GM12878 (cell line): ENCODE measurements around the gene DOCK9. TPM values are rescaled to one million over a fixed set of nuclear protein-coding genes. Genes with fewer than 3 reads are reported as not detected.
A peak's percentile ranks its signal among the peaks of the same experiment; 100 is the strongest.

Experiments
- ATAC-seq: fragments of 200-7000 bp; cut with Tn5 transposase; 3 replicates; pipeline ENCODE4 v1.9.1; 2020; ENCODE audit warnings: mild to moderate bottlenecking, moderate library complexity
- BruUV-seq: library from RNA; stranded (reverse); fragments of 400-500 nt; replicated peaks from 2 replicates; lab custom pipeline; 2021; lab: Mats Ljungman, UMichigan
- CTCF ChIA-PET: fragments of 300-600 bp; sonication (Branson Sonifier 250); formaldehyde crosslinking; extraction: SDS; loops from one replicate; lab custom pipeline; 2021; ENCODE audit warnings: inconsistent platforms; lab: Yijun Ruan, JAX
- POLR2A ChIA-PET: fragments of 350-600 bp; formaldehyde crosslinking; extraction: SDS; loops from one replicate; lab custom pipeline; 2021; ENCODE audit warnings: inconsistent platforms; lab: Charles Lee
- RAD21 ChIA-PET: fragments of 300-600 bp; sonication (Branson Sonifier 250); formaldehyde crosslinking; loops from one replicate; lab custom pipeline; 2023; ENCODE audit warnings: antibody characterized with exemption; ENCODE audit not compliant: unreplicated experiment; lab: Charles Lee
- SMC1A ChIA-PET: fragments of 300-600 bp; sonication (Branson Sonifier 250); formaldehyde crosslinking; loops from one replicate; lab custom pipeline; 2023; ENCODE audit not compliant: unreplicated experiment, uncharacterized antibody; lab: Charles Lee
- DNase-seq: peaks from one replicate; pipeline ENCODE4 v3.0.0-alpha.2; 2011; ENCODE audit warnings: low read depth, low spot score
- FAIRE-seq: peaks from 3 replicates; lab custom pipeline; 2011; peaks lifted over from hg19 to GRCh38; lab: Jason Lieb, UNC
- H2AFZ ChIP-seq: 2 replicates; pipeline ENCODE4 v1.6.0; 2011; ENCODE audit warnings: low read depth, low read length, control low read depth; ENCODE audit not compliant: control insufficient read depth
- H3K27ac ChIP-seq: 2 replicates; pipeline ENCODE4 v1.5.1; 2011; ENCODE audit warnings: control low read depth; ENCODE audit not compliant: control insufficient read depth, insufficient read depth
- H3K27me3 ChIP-seq, 2 experiments: replicated peaks in 1 of 2; 2 replicates each; pipeline versions ENCODE4 v1.6.0 to v1.6.1; 2011; ENCODE audit warnings: low read length in 1 of 2; ENCODE audit not compliant: control insufficient read depth in 2 of 2, insufficient read depth in 2 of 2
- H3K36me3 ChIP-seq, 2 experiments: 2 replicates each; pipeline ENCODE4 v1.5.1; 2011; ENCODE audit warnings: low read length in 1 of 2; ENCODE audit not compliant: control insufficient read depth in 2 of 2, insufficient read depth in 2 of 2
- H3K4me1 ChIP-seq: 2 replicates; pipeline ENCODE4 v1.6.1; 2011; ENCODE audit warnings: mild to moderate bottlenecking, low read length, moderate library complexity, mixed read lengths; ENCODE audit not compliant: control insufficient read depth, insufficient read depth
- H3K4me2 ChIP-seq: 2 replicates; pipeline ENCODE4 v1.6.0; 2011; ENCODE audit warnings: control low read depth; ENCODE audit not compliant: control insufficient read depth, insufficient read depth
- H3K4me3 ChIP-seq: fragments of 200-600 bp; sonication (generic); 2 replicates; pipeline ENCODE4 v1.5.1; 2016
- H3K79me2 ChIP-seq: 2 replicates; pipeline ENCODE4 v1.6.0; 2011; ENCODE audit warnings: low read length; ENCODE audit not compliant: control insufficient read depth, insufficient read depth
- H3K9ac ChIP-seq: 2 replicates; pipeline ENCODE4 v1.8.0; 2011; ENCODE audit warnings: low read length, control low read depth, mixed read lengths; ENCODE audit not compliant: control insufficient read depth, insufficient read depth
- H3K9me3 ChIP-seq: replicated peaks from 3 replicates; pipeline ENCODE4 v1.5.1; 2011; ENCODE audit warnings: mild to moderate bottlenecking, low read length; ENCODE audit not compliant: control insufficient read depth, insufficient read depth
- H4K20me1 ChIP-seq: 2 replicates; pipeline ENCODE4 v1.6.0; 2011; ENCODE audit not compliant: control insufficient read depth, insufficient read depth
- CBFB ChIP-seq: IDR thresholded peaks from 2 replicates; pipeline ENCODE4 v1.6.1; 2016; ENCODE audit warnings: antibody characterized with exemption, low read depth
- CHD4 ChIP-seq: fragments of 200-600 bp; sonication (generic); IDR thresholded peaks from 2 replicates; pipeline ENCODE4 v1.6.1; 2016; ENCODE audit warnings: mild to moderate bottlenecking
- EED ChIP-seq: sonication (generic); IDR thresholded peaks from 2 replicates; pipeline ENCODE4 v1.6.1; 2016; ENCODE audit warnings: antibody characterized with exemption, low read depth
- EGR1 ChIP-seq, 2 experiments: IDR thresholded peaks; 1 replicate in 1 of 2; 2 replicates in 1 of 2; pipeline ENCODE4 v1.6.1; 2011 to 2012; ENCODE audit warnings: low read depth in 2 of 2, low read length in 2 of 2, borderline replicate concordance in 1 of 2, mild to moderate bottlenecking in 1 of 2, moderate library complexity in 1 of 2
- MEF2A ChIP-seq: IDR thresholded peaks from 2 replicates; pipeline ENCODE4 v1.6.1; 2011; ENCODE audit warnings: low read depth, mild to moderate bottlenecking, low read length, moderate library complexity; ENCODE audit not compliant: insufficient read depth
- MYB ChIP-seq: fragments of 150-350 bp; IDR thresholded peaks from 2 replicates; pipeline ENCODE4 v1.6.1; 2014; ENCODE audit warnings: mild to moderate bottlenecking, low read depth, low read length, borderline replicate concordance
- POLR2AphosphoS5 ChIP-seq: IDR thresholded peaks from 2 replicates; pipeline ENCODE4 v1.6.1; 2011; ENCODE audit warnings: mild to moderate bottlenecking, low read length, inconsistent platforms
- RAD21 ChIP-seq: IDR thresholded peaks from 2 replicates; pipeline ENCODE4 v1.6.1; 2011; ENCODE audit warnings: mild to moderate bottlenecking, low read depth, low read length, moderate library complexity; ENCODE audit not compliant: insufficient read depth
- YBX1 ChIP-seq: fragments of 450-650 bp; IDR thresholded peaks from 2 replicates; pipeline ENCODE4 v1.6.1; 2016; ENCODE audit warnings: antibody characterized with exemption
- YY1 ChIP-seq: IDR thresholded peaks from 2 replicates; pipeline ENCODE4 v1.6.1; 2011; ENCODE audit warnings: low read depth, mild to moderate bottlenecking, low read length
- ZNF24 ChIP-seq: fragments of 450-650 bp; IDR thresholded peaks from 2 replicates; pipeline ENCODE4 v1.6.1; 2017; ENCODE audit warnings: antibody characterized with exemption, mild to moderate bottlenecking
- WGBS: methylation state at CpG from one replicate; pipeline ENCODE4 v1.1.6; 2016; ENCODE audit warnings: low lambda C conversion rate; ENCODE audit not compliant: insufficient replicate concordance, insufficient coverage; ENCODE audit errors: missing lambda C conversion rate; 5-methylcytosine and 5-hydroxymethylcytosine counted together
- in situ Hi-C: fragments of 300-500 bp; cut with MboI; formaldehyde crosslinking; loops from 9 replicates; pipeline ENCODE4 v1.14.3; 2018; ENCODE audit warnings: mixed read lengths
- intact Hi-C: fragments of 100-400 bp; cut with micrococcal nuclease; formaldehyde crosslinking; loops from one replicate; pipeline ENCODE4 v1.14.2; 2022; ENCODE audit not compliant: unreplicated experiment
- polyA plus RNA-seq, 11 experiments: library from polyadenylated mRNA; depleted of rRNA in 4 of 11; unstranded in 6 of 11; stranded (reverse) in 5 of 11; fragments of >200 nt; fragmentation: Nextera tagmentation in 4 of 11; fragmentation: Illumina TruSeq in 1 of 11; extraction: Ambion mirVana in 4 of 11; extraction: Trizol in 1 of 11; gene quantifications; 1 replicate in 1 of 11; 2 replicates in 10 of 11; pipeline versions ENCODE4 v1.2.1 to v1.2.3, GENCODE V29; 2011 to 2016; ENCODE audit warnings: inconsistent platforms in 2 of 11, missing spikeins in 2 of 11, low read depth in 1 of 11
- total RNA-seq, 4 experiments: library from RNA; depleted of rRNA in 3 of 4; stranded (reverse); fragments of >200 nt in 3 of 4; fragmentation: Illumina TruSeq in 1 of 4; extraction: Trizol in 1 of 4; gene quantifications; 2 replicates each; pipeline versions ENCODE4 v1.2.1 to v1.2.3, GENCODE V29; 2013 to 2021
- TF ChIP-seq, protein P1 (sequence below): IDR thresholded peaks from 2 replicates; pipeline ENCODE4 v1.6.1; 2011; ENCODE audit warnings: mild to moderate bottlenecking, low read depth, low read length, moderate library complexity; ENCODE audit not compliant: insufficient replicate concordance
- TF ChIP-seq, protein P2 (sequence below): fragments of 450-650 bp; IDR thresholded peaks from 2 replicates; pipeline ENCODE4 v1.6.1; 2016; ENCODE audit warnings: mild to moderate bottlenecking, moderate library complexity, borderline replicate concordance
- TF ChIP-seq, protein P3 (sequence below): fragments of 450-650 bp; IDR thresholded peaks from 2 replicates; pipeline ENCODE4 v1.6.1; 2018; ENCODE audit warnings: mild to moderate bottlenecking, low read depth, moderate library complexity; ENCODE audit not compliant: partially characterized antibody

The DOCK9 gene
- total and polyA plus RNA-seq, 10 of the 15 experiments (the other 5 are each of a cell fraction or from before 2014, with no cell fraction given) = 0.09 to 2.9 (median 0.74) TPM

DNA sequence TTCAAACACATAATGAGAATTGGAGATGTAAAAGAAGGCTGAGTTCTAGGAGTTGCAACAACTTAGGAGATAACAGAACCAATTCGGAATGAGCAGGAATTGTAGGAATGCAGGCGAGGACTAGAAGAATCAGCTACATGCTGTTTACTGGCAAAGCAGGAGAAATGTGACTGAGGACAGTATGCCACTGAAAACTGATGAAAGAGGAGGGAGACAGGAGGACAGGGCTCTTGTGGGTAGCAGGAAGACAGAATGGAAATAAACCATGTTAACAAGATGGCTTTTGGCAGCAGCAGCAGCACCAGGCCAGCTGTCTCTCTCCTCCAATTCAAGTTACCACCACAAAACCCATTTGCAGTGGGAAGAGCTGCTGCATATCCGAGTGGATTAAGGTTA lies 134.4 kb downstream of the DOCK9 start (continued):
- TF ChIP-seq, protein P1, sequence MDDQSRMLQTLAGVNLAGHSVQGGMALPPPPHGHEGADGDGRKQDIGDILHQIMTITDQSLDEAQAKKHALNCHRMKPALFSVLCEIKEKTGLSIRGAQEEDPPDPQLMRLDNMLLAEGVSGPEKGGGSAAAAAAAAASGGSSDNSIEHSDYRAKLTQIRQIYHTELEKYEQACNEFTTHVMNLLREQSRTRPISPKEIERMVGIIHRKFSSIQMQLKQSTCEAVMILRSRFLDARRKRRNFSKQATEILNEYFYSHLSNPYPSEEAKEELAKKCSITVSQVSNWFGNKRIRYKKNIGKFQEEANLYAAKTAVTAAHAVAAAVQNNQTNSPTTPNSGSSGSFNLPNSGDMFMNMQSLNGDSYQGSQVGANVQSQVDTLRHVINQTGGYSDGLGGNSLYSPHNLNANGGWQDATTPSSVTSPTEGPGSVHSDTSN = no peak
- TF ChIP-seq MEF2A (no peak), POLR2AphosphoS5 (no peak), YBX1 (no peak), CBFB (no peak), EGR1 (IDR thresholded peaks at IDR 0.05; ENCODE audit: borderline replicate concordance in 1 of 2, low read depth in 2 of 2, low read length in 2 of 2) (no peak), CHD4 (no peak)
- TF ChIP-seq, all 136 proteins: peak for 0

DNA sequence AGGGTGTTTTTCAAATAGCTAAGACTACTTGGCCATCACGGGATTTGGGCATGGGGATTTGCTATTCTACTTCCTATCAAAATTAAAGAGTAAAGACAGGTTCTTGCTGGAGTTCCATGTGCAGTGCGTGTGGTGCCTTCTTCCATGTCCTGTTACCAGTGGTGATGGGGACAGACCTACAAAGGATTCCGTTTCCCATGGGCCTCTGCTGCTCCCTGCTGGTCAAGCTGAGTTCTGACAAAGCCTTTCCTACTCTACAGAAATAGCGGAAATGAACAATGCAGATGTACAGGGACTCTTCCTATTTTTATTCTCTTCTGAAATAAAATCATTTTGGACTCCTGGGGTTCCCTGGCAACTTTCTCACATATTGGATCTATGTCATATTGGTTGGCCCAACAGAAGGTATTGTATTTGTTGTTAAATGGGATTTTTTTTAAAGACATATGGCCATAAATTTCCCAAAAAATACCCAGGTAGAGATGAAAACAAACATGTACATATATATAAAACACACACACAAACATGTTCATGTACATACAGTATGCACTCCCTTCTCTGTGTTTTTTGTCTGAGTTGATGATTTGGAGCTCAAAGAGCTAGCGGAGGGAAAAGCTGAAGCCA lies 134.9 kb downstream of the DOCK9 start:
- ChIA-PET SMC1A (interaction anchor here (0.7 to 2.1 kb wide), 13 partner anchors 8 to 987 kb away, joined by 3 to 9 read pairs (median 3); no protein-coding TSS in a partner anchor), CTCF (interaction anchor here (0.6 to 3.2 kb wide), 26 partner anchors 10 to 1410 kb away, joined by 3 to 27 read pairs (median 4); no protein-coding TSS in a partner anchor), RAD21 (interaction anchor here (1.0 to 3.5 kb wide), 7 partner anchors 14 to 986 kb away, joined by 3 to 16 read pairs (median 4); no protein-coding TSS in a partner anchor), POLR2A (no interaction called here)
- no peaks in the 10 kb centered on the region for H4K20me1 ChIP-seq
- no peak overlapping the region for H3K27ac ChIP-seq
- DNase-seq (peak; percentile 38), ATAC-seq (peak; percentile 93), FAIRE-seq (peak; percentile 86)
- H3K9me3 ChIP-seq = no peaks in the 10 kb centered on the region
- no peaks in the 10 kb centered on the region for H3K27me3 ChIP-seq
- WGBS = 18% methylated on average over 5 of the region's 5 CpGs
- in situ Hi-C loops = loop anchor here (10.0 kb wide), 1 partner anchor 398 kb away; no protein-coding TSS in a partner anchor
- BruUV-seq = no TSS peak
- intact Hi-C loops = loop anchor here (2.0 to 10.0 kb wide), 6 partner anchors 128 to 988 kb away; no protein-coding TSS in a partner anchor
- no peak overlapping the region for H3K4me2 ChIP-seq
- no peaks in the 10 kb centered on the region for H3K36me3 ChIP-seq
- H3K4me3 ChIP-seq = no peak overlapping the region
- H3K4me1 ChIP-seq = no peaks in the 10 kb centered on the region
- no peak overlapping the region for H2AFZ ChIP-seq
- H3K79me2 ChIP-seq = no peaks in the 10 kb centered on the region
- H3K9ac ChIP-seq = no peak overlapping the region
- TF ChIP-seq ZNF24 (no peak), YY1 (0 out of 2 replicates have a peak, but pooled peaks have one; percentile 32), RAD21 (peak; percentile 83), EED (no peak), MYB (no peak)
- TF ChIP-seq, protein P2, sequence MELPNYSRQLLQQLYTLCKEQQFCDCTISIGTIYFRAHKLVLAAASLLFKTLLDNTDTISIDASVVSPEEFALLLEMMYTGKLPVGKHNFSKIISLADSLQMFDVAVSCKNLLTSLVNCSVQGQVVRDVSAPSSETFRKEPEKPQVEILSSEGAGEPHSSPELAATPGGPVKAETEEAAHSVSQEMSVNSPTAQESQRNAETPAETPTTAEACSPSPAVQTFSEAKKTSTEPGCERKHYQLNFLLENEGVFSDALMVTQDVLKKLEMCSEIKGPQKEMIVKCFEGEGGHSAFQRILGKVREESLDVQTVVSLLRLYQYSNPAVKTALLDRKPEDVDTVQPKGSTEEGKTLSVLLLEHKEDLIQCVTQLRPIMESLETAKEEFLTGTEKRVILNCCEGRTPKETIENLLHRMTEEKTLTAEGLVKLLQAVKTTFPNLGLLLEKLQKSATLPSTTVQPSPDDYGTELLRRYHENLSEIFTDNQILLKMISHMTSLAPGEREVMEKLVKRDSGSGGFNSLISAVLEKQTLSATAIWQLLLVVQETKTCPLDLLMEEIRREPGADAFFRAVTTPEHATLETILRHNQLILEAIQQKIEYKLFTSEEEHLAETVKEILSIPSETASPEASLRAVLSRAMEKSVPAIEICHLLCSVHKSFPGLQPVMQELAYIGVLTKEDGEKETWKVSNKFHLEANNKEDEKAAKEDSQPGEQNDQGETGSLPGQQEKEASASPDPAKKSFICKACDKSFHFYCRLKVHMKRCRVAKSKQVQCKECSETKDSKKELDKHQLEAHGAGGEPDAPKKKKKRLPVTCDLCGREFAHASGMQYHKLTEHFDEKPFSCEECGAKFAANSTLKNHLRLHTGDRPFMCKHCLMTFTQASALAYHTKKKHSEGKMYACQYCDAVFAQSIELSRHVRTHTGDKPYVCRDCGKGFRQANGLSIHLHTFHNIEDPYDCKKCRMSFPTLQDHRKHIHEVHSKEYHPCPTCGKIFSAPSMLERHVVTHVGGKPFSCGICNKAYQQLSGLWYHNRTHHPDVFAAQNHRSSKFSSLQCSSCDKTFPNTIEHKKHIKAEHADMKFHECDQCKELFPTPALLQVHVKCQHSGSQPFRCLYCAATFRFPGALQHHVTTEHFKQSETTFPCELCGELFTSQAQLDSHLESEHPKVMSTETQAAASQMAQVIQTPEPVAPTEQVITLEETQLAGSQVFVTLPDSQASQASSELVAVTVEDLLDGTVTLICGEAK = no peak
- TF ChIP-seq, protein P3, sequence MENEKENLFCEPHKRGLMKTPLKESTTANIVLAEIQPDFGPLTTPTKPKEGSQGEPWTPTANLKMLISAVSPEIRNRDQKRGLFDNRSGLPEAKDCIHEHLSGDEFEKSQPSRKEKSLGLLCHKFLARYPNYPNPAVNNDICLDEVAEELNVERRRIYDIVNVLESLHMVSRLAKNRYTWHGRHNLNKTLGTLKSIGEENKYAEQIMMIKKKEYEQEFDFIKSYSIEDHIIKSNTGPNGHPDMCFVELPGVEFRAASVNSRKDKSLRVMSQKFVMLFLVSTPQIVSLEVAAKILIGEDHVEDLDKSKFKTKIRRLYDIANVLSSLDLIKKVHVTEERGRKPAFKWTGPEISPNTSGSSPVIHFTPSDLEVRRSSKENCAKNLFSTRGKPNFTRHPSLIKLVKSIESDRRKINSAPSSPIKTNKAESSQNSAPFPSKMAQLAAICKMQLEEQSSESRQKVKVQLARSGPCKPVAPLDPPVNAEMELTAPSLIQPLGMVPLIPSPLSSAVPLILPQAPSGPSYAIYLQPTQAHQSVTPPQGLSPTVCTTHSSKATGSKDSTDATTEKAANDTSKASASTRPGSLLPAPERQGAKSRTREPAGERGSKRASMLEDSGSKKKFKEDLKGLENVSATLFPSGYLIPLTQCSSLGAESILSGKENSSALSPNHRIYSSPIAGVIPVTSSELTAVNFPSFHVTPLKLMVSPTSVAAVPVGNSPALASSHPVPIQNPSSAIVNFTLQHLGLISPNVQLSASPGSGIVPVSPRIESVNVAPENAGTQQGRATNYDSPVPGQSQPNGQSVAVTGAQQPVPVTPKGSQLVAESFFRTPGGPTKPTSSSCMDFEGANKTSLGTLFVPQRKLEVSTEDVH = no peak
